ENCODE measurements around the gene KRTAP9-6.
"Not testable (repeated sequence)": the region's sequence is repeated elsewhere in the genome, so short reads cannot be mapped to it uniquely, and the experiment has no call there.

The KRTAP9-6 gene

GRCh38 chr17:41265078-41265477 is at the start of gene KRTAP9-6:
Gene KRTAP9-6 (plus strand): TSS chr17:41265378. CDS start chr17:41265378, 0 bp downstream.
- no peak for DNase-seq

GRCh38 chr17:41215681-41216080 is 49.5 kb upstream of the KRTAP9-6 start:
- DNase-seq, result no peak

- no peak for DNase-seq
These were observed 41.4 kb upstream of the KRTAP9-6 start for GRCh38 chr17:41223821-41224220.

GRCh38 chr17:41226051-41226450 is 39.1 kb upstream of the KRTAP9-6 start:
- DNase-seq, result no peak

GRCh38 chr17:41226598-41227095 is 38.5 kb upstream of the KRTAP9-6 start, which contains the start of gene KRTAP9-2:
Gene KRTAP9-2 (plus strand): TSS chr17:41226648. CDS start chr17:41226655, 7 bp downstream.
- not testable (repeated sequence) for DNase-seq

- DNase-seq, result no peak
These were observed 35.1 kb upstream of the KRTAP9-6 start for GRCh38 chr17:41230094-41230493.

GRCh38 chr17:41231731-41232130 is 33.4 kb upstream of the KRTAP9-6 start:
- no peak for DNase-seq

- not testable (repeated sequence) for DNase-seq
These were observed 32.6 kb upstream of the KRTAP9-6 start, which contains the start of gene KRTAP9-3 for GRCh38 chr17:41232399-41233105. Gene KRTAP9-3 (plus strand): TSS chr17:41232449. CDS start chr17:41232502, 53 bp downstream.

- not testable (repeated sequence) for DNase-seq
These were observed 28.1 kb upstream of the KRTAP9-6 start for GRCh38 chr17:41237116-41237515.

GRCh38 chr17:41237949-41238437 is 27.2 kb upstream of the KRTAP9-6 start, which contains the start of gene KRTAP9-8:
Gene KRTAP9-8 (plus strand): TSS chr17:41237999. CDS start chr17:41238052, 53 bp downstream.
- not testable (repeated sequence) for DNase-seq

GRCh38 chr17:41246995-41247787 is 18.0 kb upstream of the KRTAP9-6 start:
- not testable (repeated sequence) for DNase-seq

- not testable (repeated sequence) for DNase-seq
These were observed 15.4 kb upstream of the KRTAP9-6 start, which contains the start of gene KRTAP9-4 for GRCh38 chr17:41249637-41250240. Gene KRTAP9-4 (plus strand): TSS chr17:41249687. CDS start chr17:41249721, 34 bp downstream.

GRCh38 chr17:41251261-41251660 is 13.9 kb upstream of the KRTAP9-6 start:
- DNase-seq, result no peak

GRCh38 chr17:41254861-41255260 is 10.3 kb upstream of the KRTAP9-6 start:
- DNase-seq, result no peak

- DNase-seq, result not testable (repeated sequence)
These were observed 9.5 kb upstream of the KRTAP9-6 start, which contains the start of gene KRTAP9-9 for GRCh38 chr17:41255381-41256290. Gene KRTAP9-9 (plus strand): TSS chr17:41255384.

- DNase-seq, result no peak
These were observed 8.9 kb upstream of the KRTAP9-6 start for GRCh38 chr17:41256291-41256685.

GRCh38 chr17:41258406-41258805 is 6.8 kb upstream of the KRTAP9-6 start:
- no peak for DNase-seq

GRCh38 chr17:41263212-41263611 is 2.0 kb upstream of the KRTAP9-6 start:
- no peak for DNase-seq

GRCh38 chr17:41264599-41264998 is 579 bp upstream of the KRTAP9-6 start:
- DNase-seq, result no peak

- no peak for DNase-seq
These were observed 2.5 kb downstream of the KRTAP9-6 start for GRCh38 chr17:41267711-41268110.

GRCh38 chr17:41271323-41271722 is 6.1 kb downstream of the KRTAP9-6 start:
- not testable (repeated sequence) for DNase-seq
